Progenitor cell of endocrine pancreas (in vitro differentiated cells): ENCODE results near the gene UST. TPM values are rescaled to one million over a fixed set of nuclear protein-coding genes. Genes with fewer than 3 reads are reported as not detected.

ENCODE experiments used
- DNase-seq: peaks from one replicate; pipeline ENCODE4 v3.0.0; 2021; ENCODE audit warnings: low spot score; ENCODE audit not compliant: unreplicated experiment
- H3K27ac Mint-ChIP-seq: 2 replicates; pipeline ENCODE4 v1.8.0; 2021; ENCODE audit warnings: mild to moderate bottlenecking, moderate library complexity, mixed read lengths
- H3K27me3 Mint-ChIP-seq: 2 replicates; pipeline ENCODE4 v1.8.0; 2021; ENCODE audit warnings: mixed read lengths
- H3K36me3 Mint-ChIP-seq: 2 replicates; pipeline ENCODE4 v1.8.0; 2022; ENCODE audit warnings: mixed read lengths; ENCODE audit not compliant: insufficient read depth
- H3K4me1 Mint-ChIP-seq: 2 replicates; pipeline ENCODE4 v1.8.0; 2021; ENCODE audit warnings: low read depth, mixed read lengths
- H3K4me3 Mint-ChIP-seq: 2 replicates; pipeline ENCODE4 v1.8.0; 2021; ENCODE audit warnings: low read depth, mild to moderate bottlenecking, moderate library complexity, mixed read lengths
- H3K9me3 Mint-ChIP-seq: 2 replicates; pipeline ENCODE4 v1.8.0; 2021; ENCODE audit warnings: low read depth, mixed read lengths
- CTCF ChIP-seq: fragments of 200-600 bp; sonication (generic); IDR thresholded peaks from one replicate; pipeline ENCODE4 v1.5.0; 2021; ENCODE audit warnings: antibody characterized with exemption, mild to moderate bottlenecking; ENCODE audit not compliant: unreplicated experiment
- total RNA-seq: library from RNA; stranded (reverse); gene quantifications from 2 replicates; pipeline ENCODE4 v1.2.1, GENCODE V29; 2021

Gene UST
- total RNA-seq, 1 donor from 2014 or later: 2.9 TPM

GRCh38 chr6:148957752-148958151, 210.9 kb downstream of the UST start:
- DNase-seq: no peak
- no peak overlapping the region for H3K4me3 Mint-ChIP-seq
- H3K9me3 Mint-ChIP-seq: no peaks in the 10 kb centered on the region
- H3K27ac Mint-ChIP-seq: no peak overlapping the region
- H3K36me3 Mint-ChIP-seq: no peaks in the 10 kb centered on the region
- peaks cover 9% of the 10 kb centered on the region for H3K4me1 Mint-ChIP-seq
- no peak for TF ChIP-seq CTCF
- H3K27me3 Mint-ChIP-seq: peaks cover 30% of the 10 kb centered on the region

GRCh38 chr6:148959008-148959407, 212.2 kb downstream of the UST start:
- Mint-ChIP-seq H3K9me3 (no peaks in the 10 kb centered on the region), H3K4me1 (peaks cover 13% of the 10 kb centered on the region), H3K36me3 (no peaks in the 10 kb centered on the region), H3K27me3 (peaks cover 32% of the 10 kb centered on the region), H3K4me3 (no peak overlapping the region), H3K27ac (no peak overlapping the region)
- no peak for TF ChIP-seq CTCF
- no peak for DNase-seq

GRCh38 chr6:148959501-148959900, 212.7 kb downstream of the UST start:
- Mint-ChIP-seq H3K9me3 (no peaks in the 10 kb centered on the region), H3K36me3 (no peaks in the 10 kb centered on the region), H3K27ac (no peak overlapping the region), H3K4me1 (peaks cover 13% of the 10 kb centered on the region), H3K27me3 (peaks cover 32% of the 10 kb centered on the region), H3K4me3 (no peak overlapping the region)
- TF ChIP-seq CTCF: no peak
- DNase-seq: no peak

- Mint-ChIP-seq H3K4me1 (peaks cover 13% of the 10 kb centered on the region), H3K36me3 (no peaks in the 10 kb centered on the region), H3K9me3 (no peaks in the 10 kb centered on the region), H3K27ac (no peak overlapping the region), H3K4me3 (no peak overlapping the region), H3K27me3 (peaks cover 30% of the 10 kb centered on the region)
- no peak for TF ChIP-seq CTCF
- DNase-seq: no peak
These were observed 216.2 kb downstream of the UST start for GRCh38 chr6:148962854-148963515.

- H3K4me1 Mint-ChIP-seq: peaks cover 13% of the 10 kb centered on the region
These were observed 216.9 kb downstream of the UST start for GRCh38 chr6:148963738-148964137.

More at GRCh38 chr6:148963738-148964137, 216.9 kb downstream of the UST start:
- Mint-ChIP-seq H3K9me3 (no peaks in the 10 kb centered on the region), H3K4me3 (no peak overlapping the region), H3K27me3 (peaks cover 27% of the 10 kb centered on the region), H3K27ac (no peak overlapping the region), H3K36me3 (no peaks in the 10 kb centered on the region)
- TF ChIP-seq CTCF: no peak
- DNase-seq: no peak
